Activated T-helper 1 cell treated with anti-CD3 and anti-CD28 coated beads, Interleukin-2, amount 50 U/mL, for 16 hours (primary cell): ENCODE measurements around the gene SPG7.
"Not testable (repeated sequence)": the region's sequence is repeated elsewhere in the genome, so short reads cannot be mapped to it uniquely, and the experiment has no call there.

ENCODE experiments used
- DNase-seq, 2 donors: peaks; one replicate each; pipeline ENCODE4 v3.0.0-alpha.2; 2020; ENCODE audit warnings: low read depth in 1 of 2, low spot score in 1 of 2

SPG7 gene

GRCh38 chr16:89575247-89576152, 67.3 kb downstream of the SPG7 start, which contains the start of gene CPNE7:
Gene CPNE7, plus strand, starts transcription at chr16:89575758. Its CDS starts 140 bp downstream, at chr16:89575898.
- no peak for DNase-seq

DNA sequence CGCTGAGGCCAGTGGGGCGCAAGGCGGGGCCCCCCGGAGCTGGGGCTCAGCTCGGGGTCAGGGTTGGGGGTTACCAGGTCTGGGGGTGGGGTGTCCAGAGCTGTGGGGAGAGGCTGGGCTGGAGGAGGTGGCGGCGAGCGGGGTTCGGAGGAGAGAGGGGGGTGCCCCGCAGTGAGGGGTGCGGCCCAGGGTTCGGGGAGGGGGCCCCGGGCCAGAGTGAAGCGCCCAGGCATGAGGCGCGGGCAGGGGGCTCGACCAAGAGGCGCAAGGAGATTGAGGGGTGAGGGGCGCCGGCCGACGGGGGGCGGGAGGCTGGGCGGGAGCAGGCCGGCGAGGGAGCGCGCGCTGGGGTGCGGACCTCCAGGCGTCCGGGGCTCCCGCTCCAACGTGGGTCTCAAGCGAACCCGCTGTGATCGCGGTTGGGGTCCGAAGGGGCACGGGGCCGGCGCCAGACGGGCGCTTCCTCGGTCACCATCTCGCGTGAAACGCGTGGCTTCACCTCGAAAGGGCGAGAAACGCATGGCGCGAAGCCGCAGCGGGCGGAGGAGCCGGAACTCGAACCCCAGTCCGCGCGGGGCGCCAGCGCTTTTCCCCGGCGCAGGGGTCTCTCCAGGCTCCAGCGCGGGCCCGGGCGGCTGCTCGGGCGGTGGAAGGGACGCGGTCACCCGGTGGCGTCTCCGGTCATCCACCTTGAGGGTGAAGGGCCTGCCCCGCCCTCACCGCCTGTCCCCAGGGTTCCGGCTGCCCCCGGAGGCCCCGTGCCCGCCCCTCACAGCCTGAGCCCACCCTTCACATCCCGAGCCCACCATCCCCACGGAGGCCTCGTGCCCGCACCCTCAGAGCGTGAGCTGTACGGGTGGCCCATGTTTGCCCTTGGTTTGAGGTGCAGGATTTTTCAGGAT, 68.2 kb downstream of the SPG7 start:
- DNase-seq, result no peak

DNA sequence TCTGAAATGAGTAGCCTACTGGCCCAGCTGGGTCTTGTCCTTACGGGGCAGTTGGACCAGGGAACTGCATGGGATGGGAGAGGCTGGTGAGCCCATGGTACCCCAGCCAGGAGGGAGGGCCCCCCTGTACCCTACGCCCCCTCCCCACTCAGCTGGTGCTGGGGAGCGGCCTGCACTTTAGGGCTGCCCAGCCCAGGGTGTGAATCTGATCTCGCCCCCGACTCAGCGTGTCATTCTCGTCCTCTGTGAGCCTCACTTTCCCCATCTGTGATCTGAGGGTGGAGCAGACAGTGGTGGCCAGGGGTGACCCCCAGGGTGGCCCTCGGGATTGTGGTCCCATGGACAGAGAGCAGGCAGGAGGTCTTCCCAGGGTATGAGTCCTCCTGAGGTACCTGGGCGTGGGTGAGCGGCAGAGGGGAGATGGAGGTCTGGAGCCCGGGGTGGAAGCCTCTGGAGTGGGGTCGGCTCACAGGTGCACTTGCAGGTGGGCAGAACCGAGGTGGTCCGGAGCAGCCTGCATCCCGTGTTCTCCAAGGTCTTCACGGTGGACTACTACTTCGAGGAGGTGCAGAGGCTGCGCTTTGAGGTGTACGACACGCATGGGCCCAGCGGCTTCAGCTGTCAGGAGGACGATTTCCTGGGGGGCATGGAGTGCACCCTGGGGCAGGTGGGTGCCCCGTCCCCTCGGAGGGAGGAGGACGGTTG, 69.0 kb downstream of the SPG7 start:
- no peak for DNase-seq

DNA sequence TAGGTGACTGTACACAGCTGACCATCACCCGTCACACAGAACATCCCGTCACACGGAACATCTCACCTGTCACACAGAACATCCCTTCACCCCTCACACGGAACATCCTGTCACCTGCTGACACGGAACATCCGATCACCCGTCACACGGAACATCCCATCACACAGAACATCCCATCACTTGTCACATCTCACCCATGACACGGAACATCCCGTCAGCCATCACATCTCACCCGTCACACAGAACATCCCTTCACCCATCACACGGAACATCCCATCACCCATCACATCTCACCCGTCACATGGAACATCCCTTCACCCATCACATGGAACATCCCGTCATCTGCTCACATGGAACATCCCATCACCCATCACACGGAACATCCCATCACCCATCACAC, 71.1 kb downstream of the SPG7 start:
- no peak for DNase-seq

DNA sequence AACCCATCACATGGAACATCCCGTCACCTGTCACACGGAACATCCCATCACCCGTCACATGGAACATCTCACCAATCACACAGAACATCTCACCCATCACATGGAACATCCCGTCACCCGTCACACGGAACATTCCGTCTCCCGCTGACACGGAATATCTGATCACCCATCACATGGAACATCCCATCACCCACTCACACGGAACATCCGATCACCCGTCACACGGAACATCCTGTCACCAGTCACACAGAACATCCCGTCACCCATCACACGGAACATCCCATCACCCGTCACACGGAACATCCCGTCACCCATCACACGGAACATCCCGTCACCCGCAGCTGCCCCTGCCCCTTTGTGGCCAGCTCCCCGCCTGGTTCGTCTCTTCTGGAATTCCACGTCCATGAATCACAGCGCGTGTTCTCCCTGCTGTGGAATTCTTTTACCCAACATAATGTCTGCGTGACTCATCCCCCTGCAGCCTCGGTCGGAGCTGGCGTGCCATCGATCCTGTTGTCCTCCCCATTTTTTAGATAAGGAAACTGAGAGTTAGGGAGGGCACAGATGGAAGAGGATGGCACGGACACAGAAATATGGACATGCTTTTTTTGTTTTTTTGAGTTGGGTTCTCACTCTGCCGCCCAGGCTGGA, 73.0 kb downstream of the SPG7 start:
- DNase-seq, result no peak

DNA sequence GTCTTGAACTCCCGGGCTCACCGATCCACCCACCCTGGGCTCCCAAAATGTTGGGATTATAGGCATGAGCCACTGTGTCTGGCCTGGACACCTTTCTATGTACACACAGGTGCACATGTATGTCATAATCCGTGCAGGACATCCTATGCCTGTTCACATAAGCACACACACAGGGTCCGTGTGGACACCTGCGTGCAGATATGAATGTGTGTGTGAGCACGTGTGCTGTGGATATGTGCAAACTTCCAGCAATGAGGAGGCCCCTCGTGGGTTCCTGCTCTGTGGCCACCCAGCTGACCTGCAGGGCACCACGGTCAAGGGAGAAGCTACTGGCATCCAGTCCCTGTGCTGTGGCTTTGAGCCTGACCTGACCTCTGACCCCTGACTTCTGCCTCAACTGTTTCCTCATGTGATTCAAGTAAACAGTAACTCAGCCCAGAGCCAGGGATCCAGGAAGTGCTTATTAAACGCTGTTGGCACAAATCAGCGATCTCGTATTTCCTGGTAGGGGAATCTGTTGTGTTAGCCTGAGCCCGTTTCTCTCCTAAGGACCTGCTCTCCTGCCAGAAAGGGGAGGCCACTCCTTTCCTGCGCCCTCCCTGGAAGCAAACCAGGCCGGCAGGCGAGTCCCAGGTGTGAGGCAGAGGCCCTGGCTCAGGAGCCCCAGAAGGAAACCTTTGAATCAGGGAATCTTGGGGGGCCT, 73.8 kb downstream of the SPG7 start:
- no peak for DNase-seq

DNA sequence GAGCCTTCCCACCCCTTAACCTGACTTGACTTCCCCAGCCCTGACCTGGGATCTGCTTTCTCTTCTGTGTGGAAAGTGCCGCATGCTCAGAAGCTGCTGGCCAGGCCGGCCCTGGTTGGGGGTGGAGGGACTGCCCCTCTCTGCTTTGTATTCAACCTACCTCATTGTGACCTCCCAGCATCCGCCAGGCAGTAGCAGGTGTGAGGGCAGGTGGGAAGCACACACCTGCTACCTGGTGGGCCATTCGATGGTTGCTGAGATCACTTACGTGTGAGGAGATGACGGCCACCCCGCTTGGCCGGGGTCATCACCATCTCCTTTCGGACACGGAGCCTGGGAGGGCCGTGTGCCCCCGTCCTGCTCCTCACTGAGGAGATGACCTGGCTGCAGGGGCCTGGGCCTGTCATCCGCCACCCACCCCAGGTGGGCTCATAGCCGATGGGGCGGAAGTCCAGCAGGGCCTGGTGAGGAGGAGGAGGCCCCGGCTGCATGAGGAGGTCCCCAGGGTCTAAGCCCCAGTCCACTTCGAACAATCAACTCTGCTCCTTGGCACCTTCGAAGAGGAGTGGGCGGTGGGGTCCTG, 74.5 kb downstream of the SPG7 start:
- no peak for DNase-seq

DNA sequence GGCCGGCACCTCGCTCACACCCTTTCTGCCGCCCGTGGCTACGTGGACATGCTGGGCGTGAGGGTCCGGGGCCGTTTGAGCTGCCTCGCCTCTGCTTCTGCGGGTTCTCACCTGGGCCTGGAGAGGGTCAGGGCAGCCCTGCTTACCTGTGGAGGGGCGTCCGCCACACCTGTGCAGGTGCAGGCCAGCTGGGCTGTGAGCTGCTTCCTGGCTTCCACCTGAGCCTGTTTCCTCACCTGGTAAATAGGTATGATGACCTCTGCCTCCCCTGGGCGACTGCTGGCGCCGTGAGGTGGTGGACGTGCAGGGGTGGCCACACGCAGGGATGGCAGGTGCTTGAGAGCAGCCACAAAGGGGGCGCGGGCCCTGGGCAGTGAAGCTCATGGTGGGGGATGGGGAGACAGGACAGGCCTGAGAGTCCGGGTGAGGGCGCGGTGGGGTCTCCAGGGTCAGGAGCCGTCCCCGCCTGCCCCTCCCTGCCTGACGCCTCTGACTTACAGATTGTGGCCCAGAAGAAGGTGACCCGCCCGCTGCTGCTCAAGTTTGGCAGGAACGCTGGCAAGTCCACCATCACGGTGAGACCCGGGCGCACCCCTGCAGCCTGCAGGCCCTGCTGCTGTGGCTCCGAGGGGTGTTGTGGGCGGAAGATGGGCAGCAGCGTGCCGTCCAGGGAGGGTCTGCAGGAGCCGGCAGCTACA, 75.1 kb downstream of the SPG7 start:
- DNase-seq, result no peak

- no peak for DNase-seq
Measured at GRCh38 chr16:89583895-89584644, 75.9 kb downstream of the SPG7 start.

GRCh38 chr16:89584768-89585549, 76.8 kb downstream of the SPG7 start:
- DNase-seq, result no peak

GRCh38 chr16:89586218-89586617, 78.0 kb downstream of the SPG7 start:
- no peak for DNase-seq

DNA sequence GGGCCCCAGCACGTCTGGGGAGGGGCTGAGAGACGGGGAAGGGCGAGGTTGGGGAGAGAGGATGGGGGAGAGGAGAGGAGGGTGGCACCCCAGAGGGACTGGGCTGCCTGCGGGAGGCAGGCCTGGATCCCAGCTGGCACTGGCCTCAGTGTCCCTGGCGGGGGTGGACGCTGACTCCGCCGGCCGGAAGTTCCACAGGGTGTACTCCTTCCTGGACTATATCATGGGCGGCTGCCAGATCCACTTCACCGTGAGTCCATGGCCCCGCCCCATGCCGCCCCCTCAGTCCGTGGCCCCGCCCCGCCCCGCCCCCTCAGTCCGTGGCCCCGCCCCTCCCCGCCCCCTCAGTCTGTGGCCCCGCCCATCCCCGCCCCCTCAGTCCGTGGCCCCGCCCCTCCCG, 78.7 kb downstream of the SPG7 start:
- DNase-seq, result no peak

DNA sequence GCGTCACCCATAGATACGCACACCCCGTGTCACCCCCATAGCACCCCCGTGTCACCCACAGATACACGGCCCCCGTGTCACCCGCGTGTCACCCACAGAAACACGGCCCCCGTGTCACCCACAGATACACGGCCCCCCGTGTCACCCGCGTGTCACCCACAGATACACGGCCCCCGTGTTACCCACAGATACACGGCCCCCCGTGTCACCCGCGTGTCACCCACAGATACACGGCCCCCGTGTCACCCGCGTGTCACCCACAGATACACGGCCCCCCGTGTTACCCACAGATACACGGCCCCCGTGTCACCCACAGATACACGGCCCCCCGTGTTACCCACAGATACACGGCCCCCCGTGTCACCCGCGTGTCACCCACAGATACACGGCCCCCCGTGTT, 79.5 kb downstream of the SPG7 start:
- DNase-seq, result not testable (repeated sequence)

GRCh38 chr16:89588413-89589109, 80.4 kb downstream of the SPG7 start:
- DNase-seq, result no peak

DNA sequence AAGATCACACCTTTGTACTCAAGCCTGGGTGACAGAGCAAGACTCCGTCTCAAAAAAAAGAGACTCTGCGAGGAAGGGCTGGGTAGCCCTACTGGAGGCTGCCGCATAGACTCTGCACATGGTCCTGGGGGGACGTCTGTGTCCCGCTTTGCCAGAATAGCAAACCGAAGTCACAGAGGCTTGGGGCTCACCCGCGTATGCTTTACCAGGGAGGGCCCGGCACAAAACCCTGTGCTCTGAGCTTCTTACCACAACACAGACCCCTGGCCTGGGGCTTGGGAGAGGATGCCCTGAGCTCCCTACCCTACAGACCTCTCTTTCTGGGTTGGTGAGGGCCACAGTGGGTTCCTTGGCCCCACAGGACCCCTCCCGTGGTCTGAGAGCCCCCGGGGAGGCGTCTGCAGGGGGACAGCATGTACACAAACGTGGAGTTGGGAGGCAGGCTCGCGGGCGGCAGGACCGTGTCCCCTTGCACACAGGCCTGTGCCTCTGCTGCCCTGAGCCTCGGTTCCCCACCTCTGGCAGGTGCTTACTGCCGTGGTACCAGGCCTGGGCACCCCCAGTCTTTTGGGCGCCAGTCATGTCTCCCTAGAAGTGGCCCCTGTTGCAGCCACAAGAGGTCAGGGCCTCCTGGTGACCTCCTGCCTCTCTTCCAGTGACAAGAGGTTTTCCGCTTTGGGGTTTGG, 81.2 kb downstream of the SPG7 start:
- no peak for DNase-seq

DNA sequence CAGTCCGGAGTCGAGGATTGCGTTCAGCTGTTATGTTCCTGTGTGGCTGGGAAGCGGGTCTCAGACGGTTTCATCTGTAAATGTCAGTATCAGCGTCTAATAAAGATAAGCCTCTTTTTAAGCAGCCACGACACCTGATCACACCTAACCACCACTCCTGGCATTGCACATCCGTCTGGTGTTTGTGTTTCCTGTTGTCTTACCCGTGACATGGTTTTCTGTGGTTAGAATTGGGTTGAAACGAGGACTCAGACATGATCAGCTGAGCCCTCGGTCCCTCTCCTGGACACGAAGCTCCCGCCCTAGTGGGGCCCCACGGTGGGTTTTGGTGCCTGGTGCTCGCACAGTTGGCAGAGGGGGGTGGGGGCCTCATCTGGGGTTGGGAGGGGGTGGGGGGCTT, 85.6 kb downstream of the SPG7 start:
- no peak for DNase-seq
